HEK293 (cell line): ENCODE data around the gene TMEM119.

Experiments
- CTCF ChIA-PET: fragments of 350-600 bp; formaldehyde crosslinking; extraction: SDS; loops from one replicate; lab custom pipeline; 2021; ENCODE audit warnings: antibody characterized with exemption; lab: Yijun Ruan, JAX
- POLR2A ChIA-PET: fragments of 300-600 bp; formaldehyde crosslinking; extraction: SDS; loops from one replicate; lab custom pipeline; 2020; ENCODE audit warnings: antibody characterized with exemption, inconsistent platforms; lab: Yijun Ruan, JAX
- H3K27ac ChIP-seq: fragments of 200-500 bp; sonication (Bioruptor generic); 2 replicates; pipeline ENCODE4 v1.5.1; 2014; ENCODE audit warnings: low read depth, low read length, control low read depth, inconsistent platforms; ENCODE audit errors: extremely low read depth
- H3K36me3 ChIP-seq, 2 experiments: fragments of 200-500 bp in 1 of 2; sonication (Bioruptor generic) in 1 of 2; 1 replicate in 1 of 2; 2 replicates in 1 of 2; pipeline ENCODE4 v1.5.1; 2014 to 2017; ENCODE audit warnings: inconsistent platforms in 2 of 2, low read length in 2 of 2; ENCODE audit not compliant: control insufficient read depth in 2 of 2, insufficient read depth in 1 of 2
- H3K4me1 ChIP-seq: fragments of 200-500 bp; sonication (Bioruptor generic); 2 replicates; pipeline ENCODE4 v1.5.1; 2014; ENCODE audit warnings: mild to moderate bottlenecking, low read length, inconsistent platforms; ENCODE audit not compliant: control insufficient read depth, insufficient read depth
- H3K4me3 ChIP-seq: 2 replicates; pipeline ENCODE4 v1.5.1; 2011; ENCODE audit warnings: low read depth, mild to moderate bottlenecking, control low read depth, low read length, moderate library complexity
- H3K9me3 ChIP-seq: fragments of 200-500 bp; sonication (Bioruptor generic); 2 replicates; pipeline ENCODE4 v1.5.1; 2014; ENCODE audit warnings: low read depth, low read length, inconsistent platforms; ENCODE audit not compliant: control insufficient read depth, insufficient read depth
- CTCF ChIP-seq: fragments of 450-650 bp; formaldehyde crosslinking; IDR thresholded peaks from 2 replicates; pipeline ENCODE4 v1.5.1; 2016; ENCODE audit warnings: missing biosample characterization, missing genetic modification characterization
- GLI2 ChIP-seq: fragments of 450-650 bp; formaldehyde crosslinking; IDR thresholded peaks from 2 replicates; pipeline ENCODE4; 2017; ENCODE audit warnings: missing biosample characterization, missing genetic modification characterization, low read depth, borderline replicate concordance
- GLIS2 ChIP-seq: fragments of 450-650 bp; formaldehyde crosslinking; IDR thresholded peaks from 2 replicates; pipeline ENCODE4 v1.5.1; 2016; ENCODE audit warnings: missing biosample characterization, missing genetic modification characterization
- KLF10 ChIP-seq: fragments of 450-650 bp; IDR thresholded peaks from 2 replicates; pipeline ENCODE4 v1.5.1; 2018; ENCODE audit warnings: missing biosample characterization, mild to moderate bottlenecking, missing genetic modification characterization
- KLF16 ChIP-seq: fragments of 450-650 bp; formaldehyde crosslinking; IDR thresholded peaks from 2 replicates; pipeline ENCODE4 v1.5.1; 2017; ENCODE audit warnings: missing biosample characterization, missing genetic modification characterization
- PRDM10 ChIP-seq: fragments of 450-650 bp; formaldehyde crosslinking; IDR thresholded peaks from 2 replicates; pipeline ENCODE4 v1.5.1; 2016; ENCODE audit warnings: missing biosample characterization, missing genetic modification characterization
- WT1 ChIP-seq: fragments of 450-650 bp; formaldehyde crosslinking; IDR thresholded peaks from 2 replicates; pipeline ENCODE4 v1.5.1; 2016; ENCODE audit warnings: missing biosample characterization, missing genetic modification characterization
- YY1 ChIP-seq: fragments of 450-650 bp; formaldehyde crosslinking; IDR thresholded peaks from 2 replicates; pipeline ENCODE4 v1.5.1; 2018; ENCODE audit warnings: missing biosample characterization, missing genetic modification characterization
- YY2 ChIP-seq: fragments of 450-650 bp; formaldehyde crosslinking; IDR thresholded peaks from 2 replicates; pipeline ENCODE4 v1.5.1; 2016; ENCODE audit warnings: missing biosample characterization, missing genetic modification characterization
- ZBTB11 ChIP-seq: fragments of 450-650 bp; formaldehyde crosslinking; conservative IDR thresholded peaks from 2 replicates; pipeline ENCODE4 v1.5.1; 2016; ENCODE audit warnings: low read depth, missing biosample characterization, missing genetic modification characterization
- ZBTB48 ChIP-seq: fragments of 450-650 bp; formaldehyde crosslinking; IDR thresholded peaks from 2 replicates; pipeline ENCODE4 v1.5.1; 2016; ENCODE audit warnings: missing biosample characterization, missing genetic modification characterization
- ZFP3 ChIP-seq: fragments of 450-650 bp; formaldehyde crosslinking; IDR thresholded peaks from 2 replicates; pipeline ENCODE4 v1.5.1; 2016; ENCODE audit warnings: low read depth, missing biosample characterization, missing genetic modification characterization
- ZIC2 ChIP-seq: fragments of 450-650 bp; formaldehyde crosslinking; IDR thresholded peaks from 2 replicates; pipeline ENCODE4 v1.5.1; 2016; ENCODE audit warnings: missing biosample characterization, missing genetic modification characterization
- ZNF132 ChIP-seq: fragments of 450-650 bp; formaldehyde crosslinking; IDR thresholded peaks from 2 replicates; pipeline ENCODE4 v1.5.1; 2017; ENCODE audit warnings: missing biosample characterization, missing genetic modification characterization, borderline replicate concordance
- ZNF146 ChIP-seq: fragments of 450-650 bp; formaldehyde crosslinking; IDR thresholded peaks from 2 replicates; pipeline ENCODE4 v1.5.1; 2016; ENCODE audit warnings: missing biosample characterization, missing genetic modification characterization
- ZNF157 ChIP-seq: fragments of 450-650 bp; formaldehyde crosslinking; IDR thresholded peaks from 2 replicates; pipeline ENCODE4 v1.5.1; 2016; ENCODE audit warnings: missing biosample characterization, missing genetic modification characterization
- ZNF311 ChIP-seq: fragments of 450-650 bp; formaldehyde crosslinking; IDR thresholded peaks from 2 replicates; pipeline ENCODE4 v1.5.1; 2017; ENCODE audit warnings: missing biosample characterization, missing genetic modification characterization, borderline replicate concordance
- ZNF433 ChIP-seq: fragments of 450-650 bp; formaldehyde crosslinking; IDR thresholded peaks from 2 replicates; pipeline ENCODE4 v1.5.1; 2016; ENCODE audit warnings: missing biosample characterization, missing genetic modification characterization, low read depth
- ZNF529 ChIP-seq: fragments of 450-650 bp; formaldehyde crosslinking; IDR thresholded peaks from 2 replicates; pipeline ENCODE4 v1.5.1; 2017; ENCODE audit warnings: missing genetic modification characterization, missing biosample characterization; ENCODE audit not compliant: insufficient replicate concordance
- ZNF626 ChIP-seq: fragments of 450-650 bp; sonication (Bioruptor Pico); formaldehyde crosslinking; IDR thresholded peaks from 2 replicates; pipeline ENCODE4 v1.5.1; 2018; ENCODE audit warnings: missing biosample characterization, missing genetic modification characterization, inconsistent platforms
- ZNF629 ChIP-seq: fragments of 450-650 bp; formaldehyde crosslinking; IDR thresholded peaks from 2 replicates; pipeline ENCODE4 v1.5.1; 2017; ENCODE audit warnings: missing biosample characterization, missing genetic modification characterization
- ZNF664 ChIP-seq: fragments of 450-650 bp; formaldehyde crosslinking; IDR thresholded peaks from 2 replicates; pipeline ENCODE4 v1.5.1; 2016; ENCODE audit warnings: missing biosample characterization, missing genetic modification characterization

Gene TMEM119

GRCh38 chr12:108622921-108623514 is 25.1 kb upstream of the TMEM119 start:
- POLR2A ChIA-PET, result no interaction called here
- Histone ChIP-seq H3K4me3 (no peak overlapping the region), H3K4me1 (no peaks in the 10 kb centered on the region), H3K27ac (no peak overlapping the region), H3K36me3 (no peaks in the 10 kb centered on the region), H3K9me3 (no peaks in the 10 kb centered on the region)
- TF ChIP-seq ZNF157 (tag by site-specific recombination) (no peak), ZIC2 (0 out of 2 replicates have a peak, but pooled peaks have one; percentile 16)
- CTCF ChIA-PET, result interaction anchor here (1.1 to 1.3 kb wide), 2 partner anchors 18 to 181 kb away, joined by 3 to 4 read pairs; no protein-coding TSS in a partner anchor

GRCh38 chr12:108622421-108622820 is 24.5 kb upstream of the TMEM119 start:
- ChIA-PET CTCF (interaction anchor here (0.7 to 1.3 kb wide), 4 partner anchors 9 to 182 kb away, joined by 3 to 4 read pairs (median 3); no protein-coding TSS in a partner anchor), POLR2A (no interaction called here)
- Histone ChIP-seq H3K9me3 (no peaks in the 10 kb centered on the region), H3K36me3 (no peaks in the 10 kb centered on the region), H3K4me3 (no peak overlapping the region), H3K4me1 (no peaks in the 10 kb centered on the region), H3K27ac (no peak overlapping the region)
- TF ChIP-seq ZBTB11 (tag by site-specific recombination) (0 out of 2 replicates have a peak, but pooled peaks have one; percentile 52), KLF16 (tag by site-specific recombination) (no peak), ZFP3 (tag by site-specific recombination) (no peak), ZNF132 (tag by site-specific recombination) (no peak), WT1 (tag by site-specific recombination) (no peak), GLIS2 (tag by site-specific recombination) (no peak)

- ChIA-PET POLR2A (no interaction called here), CTCF (interaction anchor here (0.7 to 7.2 kb wide), 4 partner anchors 44 to 471 kb away, joined by 3 to 160 read pairs (median 5); no protein-coding TSS in a partner anchor)
- no peaks in the 10 kb centered on the region for H3K4me1 ChIP-seq
- no peak overlapping the region for H3K27ac ChIP-seq
- H3K36me3 ChIP-seq, result no peaks in the 10 kb centered on the region
- H3K4me3 ChIP-seq, result no peak overlapping the region
- no peaks in the 10 kb centered on the region for H3K9me3 ChIP-seq
- TF ChIP-seq PRDM10 (tag by site-specific recombination) (no peak), GLI2 (tag by site-specific recombination) (no peak), YY1 (tag by site-specific recombination) (no peak), KLF10 (no peak), CTCF (tag by site-specific recombination) (no peak), ZBTB48 (no peak), ZNF146 (tag by site-specific recombination) (no peak), ZNF433 (no peak), YY2 (tag by site-specific recombination) (no peak), ZNF664 (tag by site-specific recombination) (no peak), ZNF626 (tag by site-specific recombination) (no peak), ZNF529 (tag by site-specific recombination) (no peak), ZNF629 (no peak), ZNF311 (no peak)
Measured at GRCh38 chr12:108621161-108621560, 23.3 kb upstream of the TMEM119 start.
